HG03280 (cell line): Measurements from ENCODE around the gene DAAM1.

Experiments
- ATAC-seq: cut with Tn5 transposase; IDR thresholded peaks from one replicate; pipeline ENCODE4 v1.9.1; 2021; ENCODE audit warnings: mild to moderate bottlenecking, moderate library complexity; ENCODE audit not compliant: unreplicated experiment

DAAM1 gene

GRCh38 chr14:59281609-59282377 is 93.3 kb downstream of the DAAM1 start:
- ATAC-seq: no peak

- no peak for ATAC-seq
Observed at GRCh38 chr14:59282378-59282765, 93.9 kb downstream of the DAAM1 start.

DNA sequence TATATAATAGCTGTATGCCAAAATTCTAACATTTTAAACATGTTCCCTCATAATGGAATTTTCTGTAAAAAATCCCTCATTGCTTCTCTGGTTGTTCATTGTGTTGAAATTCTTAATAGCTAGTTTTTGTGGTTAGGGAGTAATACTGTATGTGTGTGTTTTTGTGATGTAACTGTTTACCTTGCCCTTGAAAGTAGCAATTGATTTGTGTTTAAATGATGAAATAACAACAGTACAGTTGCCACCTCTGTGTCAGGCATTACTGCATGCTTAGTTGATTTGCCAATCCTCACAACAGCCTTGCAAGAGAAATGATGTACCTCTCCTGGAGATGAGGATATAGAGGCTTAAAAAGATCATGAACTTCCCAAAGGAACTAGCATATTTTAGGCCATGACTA is 94.9 kb downstream of the DAAM1 start:
- no peak for ATAC-seq

DNA sequence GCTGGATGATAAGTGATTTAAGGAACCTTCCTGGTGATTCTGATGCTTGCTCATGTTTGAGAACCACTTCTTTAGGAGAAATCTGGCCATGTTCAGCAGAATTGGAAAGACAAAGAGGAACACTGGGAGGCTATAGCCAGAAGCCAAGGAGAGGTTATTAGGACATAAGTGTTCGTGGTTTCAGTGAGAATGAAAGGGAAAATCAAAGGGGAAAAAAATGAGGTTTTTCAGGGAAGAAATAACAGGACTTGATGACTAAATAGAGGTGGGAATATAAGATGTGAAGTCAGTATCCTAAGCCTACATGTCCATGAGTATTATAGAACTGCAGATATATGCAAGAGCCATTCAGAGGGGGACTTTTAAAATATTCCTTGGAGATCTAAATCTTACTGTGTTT is 95.6 kb downstream of the DAAM1 start:
- ATAC-seq: no peak

DNA sequence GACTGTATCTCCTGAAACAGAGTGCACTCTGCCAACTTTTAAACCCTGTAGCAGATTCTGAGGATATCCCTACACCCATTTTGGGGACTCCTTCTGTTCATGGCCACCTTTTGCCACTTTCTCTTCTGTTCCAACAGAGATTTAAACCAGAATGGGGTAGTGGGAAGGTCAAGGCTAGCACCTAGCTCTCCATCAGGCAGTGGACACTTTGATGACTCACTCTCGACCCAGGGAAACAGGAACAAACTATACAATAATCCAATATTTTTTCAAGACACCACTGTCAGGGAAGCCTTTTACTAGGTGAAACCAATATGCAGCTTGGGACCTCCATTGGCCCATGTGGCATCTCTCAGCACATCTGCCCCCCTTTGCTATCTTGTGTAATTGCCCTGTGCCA is 103.6 kb downstream of the DAAM1 start:
- no peak for ATAC-seq

GRCh38 chr14:59292921-59293534 is 104.6 kb downstream of the DAAM1 start:
- ATAC-seq: no peak

DNA sequence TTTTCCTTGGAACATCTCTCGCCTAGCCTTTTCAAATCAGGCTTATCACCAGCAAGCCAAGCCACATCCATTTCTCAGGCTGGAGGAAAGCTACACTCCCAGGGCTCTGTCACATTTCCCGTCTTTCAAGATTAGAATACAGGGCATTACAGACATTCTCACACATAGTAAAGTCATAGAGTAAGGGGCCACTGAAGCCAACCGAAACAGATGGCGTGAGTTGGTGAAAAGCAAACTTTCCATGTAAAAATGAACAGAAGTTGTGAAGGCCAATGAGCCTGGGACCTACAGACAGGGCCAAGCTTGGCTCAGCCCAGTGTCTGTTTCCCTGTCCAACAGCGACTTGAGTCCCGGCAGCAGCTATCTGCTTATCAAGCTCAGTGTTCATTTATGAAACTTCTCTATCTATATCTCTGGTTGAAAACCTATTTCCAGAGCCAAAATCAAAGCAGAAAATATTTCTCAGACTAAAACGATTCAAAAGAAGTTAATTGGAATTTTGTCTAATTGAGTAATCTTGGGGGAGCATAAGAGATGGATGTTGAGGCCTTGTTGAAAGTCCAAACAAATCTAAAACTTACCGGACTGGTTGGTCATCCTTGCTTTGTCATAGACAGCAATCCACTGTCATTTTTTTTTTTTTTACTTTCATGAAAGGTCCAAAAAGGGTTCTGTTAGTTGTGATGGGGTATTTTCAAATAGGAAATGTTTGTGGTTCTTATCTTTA is 105.6 kb downstream of the DAAM1 start:
- ATAC-seq: no peak

DNA sequence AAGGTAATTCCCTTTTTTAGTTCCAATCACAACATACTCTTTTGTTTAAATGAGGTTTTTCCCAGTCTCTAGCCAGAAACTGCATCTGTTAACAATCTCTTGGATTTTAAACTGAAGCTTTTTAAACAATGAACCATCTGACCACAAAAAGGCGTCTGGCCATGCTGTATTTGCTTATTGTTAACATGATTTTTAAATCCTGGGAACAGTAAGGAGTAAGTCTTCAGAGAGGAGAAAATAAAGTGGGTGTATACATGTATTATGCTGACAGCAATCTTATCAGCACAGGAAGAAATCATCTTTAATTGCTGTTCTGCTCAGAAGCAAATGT is 106.2 kb downstream of the DAAM1 start:
- no peak for ATAC-seq

DNA sequence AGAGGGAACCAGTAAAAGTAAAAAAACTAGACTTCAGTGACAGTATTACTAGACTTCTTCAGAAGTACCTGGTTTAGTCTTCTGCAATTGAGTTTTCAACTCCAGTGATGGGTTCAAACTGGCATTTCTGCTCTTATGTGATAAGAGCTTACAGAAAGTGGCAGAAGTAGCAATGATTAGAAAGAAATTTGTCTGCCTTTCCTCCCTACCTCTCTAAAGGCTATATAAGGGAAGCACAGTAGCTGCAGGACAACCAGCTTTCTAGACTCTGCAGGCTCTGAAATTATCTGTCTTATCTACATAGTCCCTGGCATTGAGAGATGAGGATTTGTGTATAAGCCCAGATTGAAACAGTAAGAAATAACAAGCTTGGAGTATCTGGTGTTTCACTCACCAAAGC is 107.5 kb downstream of the DAAM1 start:
- no peak for ATAC-seq

DNA sequence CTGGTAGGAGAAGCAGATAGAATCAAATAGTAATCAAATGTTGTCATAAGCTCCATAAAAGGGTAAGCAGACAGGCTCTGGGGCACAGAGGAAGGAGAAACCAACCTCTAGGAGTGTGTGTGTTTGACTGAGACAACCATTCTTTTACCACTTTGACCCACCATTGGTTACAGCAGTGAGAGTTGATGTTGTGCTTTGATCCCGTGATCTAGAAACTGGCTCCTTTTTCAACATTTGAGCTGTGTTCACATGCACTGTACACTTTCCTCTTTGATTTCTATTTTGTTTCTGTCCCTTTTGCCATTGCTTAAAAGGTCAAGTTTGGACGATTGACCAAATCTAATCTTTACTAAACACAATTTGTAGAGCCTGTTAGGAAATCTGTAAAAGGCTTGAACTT is 108.0 kb downstream of the DAAM1 start:
- no peak for ATAC-seq

DNA sequence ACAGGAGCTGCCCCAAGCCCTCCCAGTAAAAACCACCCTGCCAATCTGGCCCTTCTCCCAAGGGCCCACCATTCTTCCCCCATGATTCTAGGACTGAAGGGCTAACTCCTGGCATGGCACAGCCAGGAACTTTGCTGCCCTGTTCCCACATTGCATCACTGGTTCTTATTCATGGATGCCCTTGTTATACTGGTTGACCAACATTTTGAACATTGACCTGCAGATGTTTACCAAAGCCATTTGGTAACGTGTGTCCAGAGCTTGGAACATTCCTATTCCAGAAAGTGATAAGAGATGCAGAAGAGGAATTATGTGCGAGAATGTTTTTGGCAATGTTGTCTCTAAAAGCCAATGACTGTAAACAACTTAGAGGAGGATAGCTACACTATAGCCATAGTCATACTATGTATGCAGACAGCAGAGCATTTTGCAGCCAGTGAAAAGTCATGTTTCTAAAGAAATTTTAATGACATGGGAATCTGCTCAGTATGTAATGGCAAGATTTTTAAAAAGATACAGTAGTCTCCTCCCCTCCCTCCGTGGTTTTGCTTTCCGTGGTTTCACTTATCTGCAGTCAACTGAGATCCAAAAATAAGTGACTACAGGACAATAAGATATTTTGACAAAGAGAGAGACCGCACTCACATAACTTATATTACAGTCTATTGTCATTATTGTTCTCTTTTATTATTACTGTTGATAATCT is 108.8 kb downstream of the DAAM1 start:
- ATAC-seq: no peak

- no peak for ATAC-seq
Observed at GRCh38 chr14:59299731-59300130, 111.3 kb downstream of the DAAM1 start.

- peak; percentile 91 for ATAC-seq
Observed at GRCh38 chr14:59301354-59301753, 112.9 kb downstream of the DAAM1 start.

DNA sequence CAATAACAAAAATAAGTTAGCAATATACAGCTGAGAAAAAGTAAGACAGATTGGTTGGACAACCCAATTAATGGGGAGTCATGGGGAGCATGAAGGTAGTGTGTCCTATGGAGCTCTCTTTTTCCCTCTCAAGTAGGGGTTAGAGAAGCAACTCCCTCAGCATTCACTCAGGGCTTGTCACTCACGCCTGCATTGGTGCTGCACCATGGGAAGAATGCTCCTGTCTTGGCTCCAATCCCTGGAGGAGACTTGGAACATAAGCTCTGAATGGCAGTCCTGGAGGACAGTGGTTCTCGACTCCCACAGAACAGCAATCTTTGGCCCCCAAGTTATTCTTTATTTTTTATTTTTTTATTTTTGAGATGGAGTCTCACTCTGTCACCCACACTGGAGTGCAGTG is 113.8 kb downstream of the DAAM1 start:
- ATAC-seq: no peak

- ATAC-seq: no peak
Observed at GRCh38 chr14:59303216-59303615, 114.7 kb downstream of the DAAM1 start.

- no peak for ATAC-seq
Observed at GRCh38 chr14:59305231-59305630, 116.8 kb downstream of the DAAM1 start.

GRCh38 chr14:59305836-59306555 is 117.5 kb downstream of the DAAM1 start:
- no peak for ATAC-seq

DNA sequence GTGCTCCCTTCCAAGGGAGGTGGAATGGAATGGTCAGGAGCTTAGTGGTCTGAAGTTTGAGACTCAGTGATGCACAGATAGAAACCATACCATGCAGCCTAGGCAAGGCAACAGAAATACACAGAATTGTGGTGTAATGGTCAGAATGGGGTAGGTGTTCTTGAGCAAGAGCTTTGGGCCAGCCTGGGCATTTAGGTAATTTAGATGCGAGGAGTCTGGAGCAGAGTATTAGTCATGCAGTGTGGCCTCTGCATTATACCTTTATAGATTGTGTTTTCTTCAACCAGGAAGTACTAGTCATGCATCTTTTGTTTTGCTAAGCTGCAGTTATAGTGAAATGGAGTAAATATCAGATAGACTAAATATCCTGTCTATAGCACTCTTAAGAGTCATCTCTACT is 118.3 kb downstream of the DAAM1 start:
- no peak for ATAC-seq

DNA sequence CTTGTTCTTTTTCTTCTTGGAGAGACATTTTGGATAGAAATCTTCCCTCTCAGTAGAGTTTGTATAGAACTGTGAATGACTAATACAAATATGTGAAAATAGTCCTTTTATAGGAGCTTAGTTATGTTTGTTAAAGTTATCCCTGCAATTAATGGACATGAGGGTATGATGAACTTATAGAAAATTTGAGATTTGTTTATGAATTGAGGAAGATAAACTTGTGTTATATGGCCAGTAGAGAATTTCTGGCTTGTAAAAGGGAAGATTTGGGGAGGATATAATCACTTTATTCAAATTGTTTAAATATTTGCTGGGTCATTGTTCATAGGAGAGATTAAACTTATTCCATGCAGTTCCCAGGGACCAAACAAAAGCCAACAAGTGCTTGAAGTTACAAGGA is 119.6 kb downstream of the DAAM1 start:
- no peak for ATAC-seq

DNA sequence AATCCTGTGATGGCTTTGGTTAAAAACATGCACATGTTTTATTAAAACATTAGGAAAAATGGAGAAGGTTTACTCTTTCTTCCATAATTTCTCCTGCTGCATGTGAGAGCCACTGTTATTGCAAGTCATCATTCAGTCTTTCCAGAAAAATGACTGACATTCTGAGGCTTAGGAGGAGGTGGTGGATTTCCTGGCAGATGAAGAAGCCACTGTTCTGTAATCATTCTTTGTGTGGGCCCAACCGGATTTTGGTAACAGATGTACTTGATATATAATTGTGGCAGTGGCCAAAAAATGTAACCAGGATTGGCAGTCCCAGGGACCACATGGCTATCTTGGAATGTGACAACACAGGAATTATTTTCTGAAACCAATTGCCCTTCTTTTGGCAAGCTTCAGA is 120.2 kb downstream of the DAAM1 start:
- no peak for ATAC-seq

- no peak for ATAC-seq
Observed at GRCh38 chr14:59309291-59309900, 120.9 kb downstream of the DAAM1 start.
